HCT116 (cell line): ENCODE measurements around the gene MLEC. TPM values are rescaled to one million over a fixed set of nuclear protein-coding genes. Genes with fewer than 3 reads are reported as not detected.

Experiments used
- ATAC-seq: fragments of 200-7000 bp; cut with Tn5 transposase; 2 replicates; pipeline ENCODE4 v1.9.1; 2020; ENCODE audit warnings: mild to moderate bottlenecking, moderate library complexity
- BruUV-seq: library from RNA; stranded (reverse); fragments of 400-500 nt; replicated peaks from 2 replicates; lab custom pipeline; 2021; lab: Mats Ljungman, UMichigan
- CTCF ChIA-PET: fragments of 300-600 bp; sonication (Branson Sonifier 250); formaldehyde crosslinking; loops from one replicate; lab custom pipeline; 2021; ENCODE audit warnings: antibody characterized with exemption; lab: Charles Lee
- POLR2A ChIA-PET: fragments of 300-600, 350-600 bp; sonication (Branson Sonifier 250); formaldehyde crosslinking; loops from one replicate; lab custom pipeline; 2021; ENCODE audit warnings: antibody characterized with exemption; lab: Charles Lee
- RAD21 ChIA-PET, 2 experiments: fragments of 300-600 bp; sonication (Branson Sonifier 250); formaldehyde crosslinking; loops; one replicate each; lab custom pipeline; 2023; ENCODE audit warnings: low total read pairs in 2 of 2; ENCODE audit not compliant: uncharacterized antibody in 2 of 2, unreplicated experiment in 2 of 2, low non-redundant PET in 1 of 2; lab: Charles Lee
- DNase-seq: peaks from one replicate; pipeline ENCODE4 v3.0.0-alpha.2; 2010; ENCODE audit warnings: low read depth, low spot score
- H2AFZ ChIP-seq: fragments of 200-600 bp; shearing (Covaris generic), sonication (generic); 2 replicates; pipeline ENCODE4 v1.6.1; 2017; ENCODE audit warnings: low read depth, mixed run types, mixed read lengths, antibody characterized with exemption, low read length; ENCODE audit not compliant: poor library complexity, severe bottlenecking
- H3K27ac ChIP-seq: 2 replicates; pipeline ENCODE4 v1.5.1; 2012; ENCODE audit warnings: low read depth, low read length
- H3K27me3 ChIP-seq: fragments of 200-600 bp; sonication (generic); 2 replicates; pipeline ENCODE4 v1.6.1; 2016; ENCODE audit warnings: mixed run types, low read length, mixed read lengths; ENCODE audit not compliant: insufficient read depth
- H3K36me3 ChIP-seq, 2 experiments: fragments of 200-500 bp in 1 of 2; fragments of 200-600 bp in 1 of 2; sonication (Bioruptor generic) in 1 of 2; sonication (generic) in 1 of 2; 2 replicates each; pipeline versions ENCODE4 v1.5.1 to v1.6.1; 2014 to 2016; ENCODE audit warnings: low read length in 2 of 2, inconsistent platforms in 1 of 2, mixed read lengths in 1 of 2, mixed run types in 1 of 2; ENCODE audit not compliant: insufficient read depth in 2 of 2, control insufficient read depth in 1 of 2
- H3K4me1 ChIP-seq, 2 experiments: fragments of 200-600 bp in 1 of 2; sonication (generic) in 1 of 2; 2 replicates each; pipeline versions ENCODE4 v1.5.1 to v1.6.1; 2012 to 2017; ENCODE audit warnings: low read length in 2 of 2, inconsistent platforms in 1 of 2, mild to moderate bottlenecking in 1 of 2, mixed read lengths in 1 of 2, mixed run types in 1 of 2, moderate library complexity in 1 of 2; ENCODE audit not compliant: insufficient read depth in 2 of 2, control insufficient read depth in 1 of 2
- H3K4me2 ChIP-seq: fragments of 200-600 bp; sonication (generic); 2 replicates; pipeline ENCODE4 v1.6.1; 2017; ENCODE audit warnings: mixed run types, low read length, mixed read lengths
- H3K4me3 ChIP-seq, 2 experiments: fragments of 200-600 bp in 1 of 2; sonication (generic) in 1 of 2; replicated peaks in 1 of 2; 2 replicates each; pipeline ENCODE4 v1.5.1; 2011 to 2016; ENCODE audit warnings: low read length in 2 of 2, control low read depth in 1 of 2, low read depth in 1 of 2, mild to moderate bottlenecking in 1 of 2, mixed read lengths in 1 of 2, mixed run types in 1 of 2
- H3K79me2 ChIP-seq: fragments of 200-600 bp; sonication (generic); 2 replicates; pipeline ENCODE4 v1.6.1; 2017; ENCODE audit warnings: mild to moderate bottlenecking, mixed run types, low read length, moderate library complexity, mixed read lengths; ENCODE audit not compliant: insufficient read depth
- H3K9ac ChIP-seq: fragments of 200-600 bp; sonication (generic); 2 replicates; pipeline ENCODE4 v1.6.1; 2016; ENCODE audit warnings: low read length, mixed read lengths
- H3K9me2 ChIP-seq: fragments of 200-600 bp; sonication (generic), shearing (Covaris generic); 2 replicates; pipeline ENCODE4 v1.6.1; 2017; ENCODE audit warnings: mixed run types, mild to moderate bottlenecking, moderate library complexity; ENCODE audit not compliant: insufficient read depth
- H3K9me3 ChIP-seq, 2 experiments: fragments of 200-500 bp in 1 of 2; fragments of 200-600 bp in 1 of 2; sonication (Bioruptor generic) in 1 of 2; sonication (generic) in 1 of 2; 2 replicates each; pipeline ENCODE4 v1.6.1; 2014 to 2017; ENCODE audit warnings: low read length in 2 of 2, mixed read lengths in 2 of 2, inconsistent platforms in 1 of 2, low read depth in 1 of 2, mild to moderate bottlenecking in 1 of 2, mixed run types in 1 of 2, moderate library complexity in 1 of 2; ENCODE audit not compliant: control insufficient read depth in 1 of 2, insufficient read depth in 1 of 2
- H4K20me1 ChIP-seq: fragments of 200-600 bp; sonication (generic), shearing (Covaris generic); 2 replicates; pipeline ENCODE4 v1.6.1; 2017; ENCODE audit warnings: mixed run types, mild to moderate bottlenecking, moderate library complexity; ENCODE audit not compliant: insufficient read depth
- EGR1 ChIP-seq: IDR thresholded peaks from 2 replicates; pipeline ENCODE4 v1.6.1; 2012; ENCODE audit warnings: low read depth
- EZH2 ChIP-seq: fragments of 200-600 bp; sonication (generic); IDR thresholded peaks from 2 replicates; pipeline ENCODE4 v1.6.1; 2017; ENCODE audit warnings: antibody characterized with exemption, mixed run types
- JUND ChIP-seq: IDR thresholded peaks from 2 replicates; pipeline ENCODE4 v1.6.1; 2012
- POLR2A ChIP-seq: IDR thresholded peaks from 2 replicates; pipeline ENCODE4 v1.7.0; 2011; ENCODE audit warnings: borderline replicate concordance; ENCODE audit not compliant: insufficient read depth, insufficient read length; ENCODE audit errors: extremely low read depth
- TCF7L2 ChIP-seq: IDR thresholded peaks from 2 replicates; pipeline ENCODE4 v1.7.0; 2011; ENCODE audit warnings: borderline replicate concordance, inconsistent platforms; ENCODE audit not compliant: insufficient read depth, insufficient read length; ENCODE audit errors: extremely low read depth
- ZFX ChIP-seq: fragments of 450-650 bp; IDR thresholded peaks from 2 replicates; pipeline ENCODE4 v1.6.1; 2017
- intact Hi-C: fragments of 100-400 bp; cut with micrococcal nuclease; formaldehyde crosslinking; loops from 2 replicates; pipeline ENCODE4 v1.10.0; 2022
- total RNA-seq: library from RNA; stranded (reverse); gene quantifications from one replicate; pipeline ENCODE4 v1.2.1, GENCODE V29; 2021; ENCODE audit not compliant: unreplicated experiment
- TF ChIP-seq, protein P1 (sequence below): IDR thresholded peaks from 2 replicates; pipeline ENCODE4 v1.6.1; 2011; ENCODE audit warnings: mild to moderate bottlenecking, low read length, moderate library complexity; ENCODE audit not compliant: insufficient replicate concordance; ENCODE audit errors: extremely low read depth
- TF ChIP-seq, protein P2 (sequence below), 3 experiments: fragments of 200-600 bp in 1 of 3; sonication (generic) in 1 of 3; IDR thresholded peaks in 2 of 3; conservative IDR thresholded peaks in 1 of 3; 2 replicates each; pipeline ENCODE4 v1.5.1; 2012 to 2017; ENCODE audit warnings: low read depth in 2 of 3, low read length in 2 of 3, antibody characterized with exemption in 1 of 3, borderline replicate concordance in 1 of 3, control low read depth in 1 of 3, mild to moderate bottlenecking in 1 of 3, mixed read lengths in 1 of 3, mixed run types in 1 of 3, moderate library complexity in 1 of 3; ENCODE audit not compliant: insufficient read depth in 1 of 3

MLEC gene
- total RNA-seq, 1 experiment from 2014 or later: 152 TPM

DNA sequence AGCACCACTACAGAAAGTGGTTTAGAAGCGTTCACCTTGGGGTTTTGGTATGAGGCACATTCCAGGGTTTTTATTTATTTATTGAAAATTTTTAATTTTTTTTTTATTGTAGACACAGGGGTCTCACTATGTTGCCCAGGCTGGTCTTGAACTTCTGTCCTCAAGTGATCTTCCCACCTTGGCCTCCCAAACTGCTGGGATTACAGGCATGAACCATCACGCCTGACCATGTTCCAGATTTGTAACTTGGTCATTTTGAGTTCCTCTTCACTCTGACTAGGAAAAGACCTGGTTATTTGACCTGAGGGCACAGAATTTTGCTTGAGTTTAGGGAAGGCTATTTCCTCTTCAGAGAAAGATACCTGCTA is 3.1 kb downstream of the MLEC start:
- Histone ChIP-seq H3K9me2 (no peaks in the 10 kb centered on the region), H3K27ac (no peak overlapping the region), H3K4me3 (no peak overlapping the region)
- no TSS peak for BruUV-seq
- DNase-seq: no peak
- no peak for TF ChIP-seq TCF7L2
- TF ChIP-seq EZH2: no peak
- no peak for TF ChIP-seq JUND
- no peak for TF ChIP-seq EGR1
- no peak for TF ChIP-seq POLR2A
- TF ChIP-seq, protein P1, sequence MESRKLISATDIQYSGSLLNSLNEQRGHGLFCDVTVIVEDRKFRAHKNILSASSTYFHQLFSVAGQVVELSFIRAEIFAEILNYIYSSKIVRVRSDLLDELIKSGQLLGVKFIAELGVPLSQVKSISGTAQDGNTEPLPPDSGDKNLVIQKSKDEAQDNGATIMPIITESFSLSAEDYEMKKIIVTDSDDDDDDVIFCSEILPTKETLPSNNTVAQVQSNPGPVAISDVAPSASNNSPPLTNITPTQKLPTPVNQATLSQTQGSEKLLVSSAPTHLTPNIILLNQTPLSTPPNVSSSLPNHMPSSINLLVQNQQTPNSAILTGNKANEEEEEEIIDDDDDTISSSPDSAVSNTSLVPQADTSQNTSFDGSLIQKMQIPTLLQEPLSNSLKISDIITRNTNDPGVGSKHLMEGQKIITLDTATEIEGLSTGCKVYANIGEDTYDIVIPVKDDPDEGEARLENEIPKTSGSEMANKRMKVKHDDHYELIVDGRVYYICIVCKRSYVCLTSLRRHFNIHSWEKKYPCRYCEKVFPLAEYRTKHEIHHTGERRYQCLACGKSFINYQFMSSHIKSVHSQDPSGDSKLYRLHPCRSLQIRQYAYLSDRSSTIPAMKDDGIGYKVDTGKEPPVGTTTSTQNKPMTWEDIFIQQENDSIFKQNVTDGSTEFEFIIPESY: no peak
- TF ChIP-seq ZFX: no peak
- TF ChIP-seq, protein P2, sequence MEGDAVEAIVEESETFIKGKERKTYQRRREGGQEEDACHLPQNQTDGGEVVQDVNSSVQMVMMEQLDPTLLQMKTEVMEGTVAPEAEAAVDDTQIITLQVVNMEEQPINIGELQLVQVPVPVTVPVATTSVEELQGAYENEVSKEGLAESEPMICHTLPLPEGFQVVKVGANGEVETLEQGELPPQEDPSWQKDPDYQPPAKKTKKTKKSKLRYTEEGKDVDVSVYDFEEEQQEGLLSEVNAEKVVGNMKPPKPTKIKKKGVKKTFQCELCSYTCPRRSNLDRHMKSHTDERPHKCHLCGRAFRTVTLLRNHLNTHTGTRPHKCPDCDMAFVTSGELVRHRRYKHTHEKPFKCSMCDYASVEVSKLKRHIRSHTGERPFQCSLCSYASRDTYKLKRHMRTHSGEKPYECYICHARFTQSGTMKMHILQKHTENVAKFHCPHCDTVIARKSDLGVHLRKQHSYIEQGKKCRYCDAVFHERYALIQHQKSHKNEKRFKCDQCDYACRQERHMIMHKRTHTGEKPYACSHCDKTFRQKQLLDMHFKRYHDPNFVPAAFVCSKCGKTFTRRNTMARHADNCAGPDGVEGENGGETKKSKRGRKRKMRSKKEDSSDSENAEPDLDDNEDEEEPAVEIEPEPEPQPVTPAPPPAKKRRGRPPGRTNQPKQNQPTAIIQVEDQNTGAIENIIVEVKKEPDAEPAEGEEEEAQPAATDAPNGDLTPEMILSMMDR (IDR thresholded peaks at IDR 0.05 in 2 of 3, conservative IDR thresholded peaks at IDR 0.05 in 1 of 3; ENCODE audit: borderline replicate concordance in 1 of 3, insufficient read depth in 1 of 3, low read depth in 2 of 3, low read length in 2 of 3): no peak
- TF ChIP-seq, all 23 proteins: peak for 0
- ATAC-seq: no peak
- CTCF ChIA-PET: no interaction called here
- intact Hi-C loops: no loop called here
- Histone ChIP-seq H3K36me3 (peaks cover 15 to 27% of the 10 kb centered on the region in 2 experiments), H3K27me3 (no peaks in the 10 kb centered on the region), H3K4me1 (peaks cover 22 to 26% of the 10 kb centered on the region in 2 experiments), H3K4me2 (no peak overlapping the region), H3K79me2 (peaks cover 71% of the 10 kb centered on the region), H4K20me1 (peaks cover 4% of the 10 kb centered on the region; the same call in 1 of the 2 replicates), H3K9me3 (no peaks in the 10 kb centered on the region), H3K9ac (no peak overlapping the region), H2AFZ (no peak overlapping the region)
- POLR2A ChIA-PET: no interaction called here
- RAD21 ChIA-PET: no interaction called here
